ENCODE results near the gene PRPF40B.
"Not testable (repeated sequence)": the region's sequence is repeated elsewhere in the genome, so short reads cannot be mapped to it uniquely, and the experiment has no call there.

Gene PRPF40B

GRCh38 chr12:49623142-49623904 lies at the start of gene PRPF40B:
Gene PRPF40B (plus strand): TSS chr12:49623561. CDS start chr12:49623591, 30 bp downstream.
- DNase-seq, result peak; percentile 97

GRCh38 chr12:49577589-49578315 lies 45.6 kb upstream of the PRPF40B start:
- peak; percentile 30 for DNase-seq

GRCh38 chr12:49578471-49579112 lies 44.8 kb upstream of the PRPF40B start:
- DNase-seq, result peak; percentile 98

GRCh38 chr12:49580572-49581535 lies 42.5 kb upstream of the PRPF40B start:
- peak; percentile 96 for DNase-seq

- no peak for DNase-seq
Observed at GRCh38 chr12:49582201-49582600, 41.2 kb upstream of the PRPF40B start.

- DNase-seq, result no peak
Observed at GRCh38 chr12:49582850-49583249, 40.5 kb upstream of the PRPF40B start.

- peak; percentile 77 for DNase-seq
Observed at GRCh38 chr12:49583366-49584094, 39.8 kb upstream of the PRPF40B start.

- DNase-seq, result no peak
Observed at GRCh38 chr12:49584591-49584990, 38.8 kb upstream of the PRPF40B start.

GRCh38 chr12:49585477-49586459 lies 37.6 kb upstream of the PRPF40B start:
- no peak for DNase-seq

GRCh38 chr12:49587174-49587908 lies 36.0 kb upstream of the PRPF40B start:
- DNase-seq, result no peak

- DNase-seq, result no peak
Observed at GRCh38 chr12:49588281-49588680, 35.1 kb upstream of the PRPF40B start.

- no peak for DNase-seq
Observed at GRCh38 chr12:49588721-49589516, 34.4 kb upstream of the PRPF40B start.

- DNase-seq, result no peak
Observed at GRCh38 chr12:49598527-49598926, 24.8 kb upstream of the PRPF40B start.

GRCh38 chr12:49599961-49600360 lies 23.4 kb upstream of the PRPF40B start:
- no peak for DNase-seq

GRCh38 chr12:49603721-49604120 lies 19.6 kb upstream of the PRPF40B start:
- no peak for DNase-seq

GRCh38 chr12:49604856-49605255 lies 18.5 kb upstream of the PRPF40B start:
- DNase-seq, result no peak

- DNase-seq, result not testable (repeated sequence)
Observed at GRCh38 chr12:49605539-49605938, 17.8 kb upstream of the PRPF40B start, which contains the start of gene FAM186B. Gene FAM186B (minus strand): TSS chr12:49605639. CDS start chr12:49605477, 162 bp downstream.

GRCh38 chr12:49609059-49609874 lies 14.1 kb upstream of the PRPF40B start:
- no peak for DNase-seq

All from NCI-H82 (cell line).